ENCODE results near the gene CDH8.
A peak's percentile ranks its signal among the peaks of the same experiment; 100 is the strongest.
"Not testable (repeated sequence)": the region's sequence is repeated elsewhere in the genome, so short reads cannot be mapped to it uniquely, and the experiment has no call there.

Gene CDH8

GRCh38 chr16:61791464-61791863, 244.8 kb downstream of the CDH8 start:
- Histone ChIP-seq H3K36me3 (ENCODE audit: insufficient read depth, low read length) (no peaks in the 10 kb centered on the region), H3K9ac (ENCODE audit: low read depth, low read length) (no peak overlapping the region), H3K4me1 (ENCODE audit: insufficient read depth, low read length) (no peaks in the 10 kb centered on the region), H3K9me3 (ENCODE audit: control insufficient read depth, insufficient read depth, low read length) (no peaks in the 10 kb centered on the region)

GRCh38 chr16:61781855-61782254, 254.4 kb downstream of the CDH8 start:
- H3K36me3 ChIP-seq (ENCODE audit: insufficient read depth, low read length); H3K4me1 ChIP-seq (ENCODE audit: insufficient read depth, low read length); H3K9me3 ChIP-seq (ENCODE audit: control insufficient read depth, insufficient read depth, low read length): not testable (repeated sequence)
- peak overlapping the region; percentile 45 for H3K9ac ChIP-seq (ENCODE audit: low read depth, low read length)

GRCh38 chr16:61780161-61780560, 256.1 kb downstream of the CDH8 start:
- H3K9ac ChIP-seq (ENCODE audit: low read depth, low read length) = no peak overlapping the region
- H3K9me3 ChIP-seq (ENCODE audit: control insufficient read depth, insufficient read depth, low read length) = no peaks in the 10 kb centered on the region
- H3K36me3 ChIP-seq (ENCODE audit: insufficient read depth, low read length) = no peaks in the 10 kb centered on the region
- no peaks in the 10 kb centered on the region for H3K4me1 ChIP-seq (ENCODE audit: insufficient read depth, low read length)

GRCh38 chr16:61770301-61770700, 265.9 kb downstream of the CDH8 start:
- Histone ChIP-seq H3K9me3 (ENCODE audit: control insufficient read depth, insufficient read depth, low read length) (no peaks in the 10 kb centered on the region), H3K36me3 (ENCODE audit: insufficient read depth, low read length) (no peaks in the 10 kb centered on the region), H3K9ac (ENCODE audit: low read depth, low read length) (no peak overlapping the region), H3K4me1 (ENCODE audit: insufficient read depth, low read length) (no peaks in the 10 kb centered on the region)

- H3K9ac ChIP-seq (ENCODE audit: low read depth, low read length) = no peak overlapping the region
- no peaks in the 10 kb centered on the region for H3K4me1 ChIP-seq (ENCODE audit: insufficient read depth, low read length)
- no peaks in the 10 kb centered on the region for H3K36me3 ChIP-seq (ENCODE audit: insufficient read depth, low read length)
- no peaks in the 10 kb centered on the region for H3K9me3 ChIP-seq (ENCODE audit: control insufficient read depth, insufficient read depth, low read length)
Measured at GRCh38 chr16:61763991-61764390, 272.2 kb downstream of the CDH8 start.

GRCh38 chr16:61763013-61763412, 273.2 kb downstream of the CDH8 start:
- Histone ChIP-seq H3K36me3 (ENCODE audit: insufficient read depth, low read length) (no peaks in the 10 kb centered on the region), H3K4me1 (ENCODE audit: insufficient read depth, low read length) (no peaks in the 10 kb centered on the region), H3K9me3 (ENCODE audit: control insufficient read depth, insufficient read depth, low read length) (no peaks in the 10 kb centered on the region), H3K9ac (ENCODE audit: low read depth, low read length) (no peak overlapping the region)

GRCh38 chr16:61730997-61731396, 305.2 kb downstream of the CDH8 start:
- Histone ChIP-seq H3K9ac (ENCODE audit: low read depth, low read length) (no peak overlapping the region), H3K36me3 (ENCODE audit: insufficient read depth, low read length) (no peaks in the 10 kb centered on the region), H3K9me3 (ENCODE audit: control insufficient read depth, insufficient read depth, low read length) (no peaks in the 10 kb centered on the region), H3K4me1 (ENCODE audit: insufficient read depth, low read length) (peaks cover 9% of the 10 kb centered on the region; the same call in 1 of the 2 replicates)

- Histone ChIP-seq H3K9ac (ENCODE audit: low read depth, low read length) (no peak overlapping the region), H3K36me3 (ENCODE audit: insufficient read depth, low read length) (no peaks in the 10 kb centered on the region), H3K9me3 (ENCODE audit: control insufficient read depth, insufficient read depth, low read length) (no peaks in the 10 kb centered on the region), H3K4me1 (ENCODE audit: insufficient read depth, low read length) (peaks cover 9% of the 10 kb centered on the region; the same call in 1 of the 2 replicates)
Measured at GRCh38 chr16:61726701-61727100, 309.5 kb downstream of the CDH8 start.

- Histone ChIP-seq H3K9ac (ENCODE audit: low read depth, low read length) (no peak overlapping the region), H3K36me3 (ENCODE audit: insufficient read depth, low read length) (no peaks in the 10 kb centered on the region), H3K9me3 (ENCODE audit: control insufficient read depth, insufficient read depth, low read length) (no peaks in the 10 kb centered on the region), H3K4me1 (ENCODE audit: insufficient read depth, low read length) (peaks cover 7% of the 10 kb centered on the region; the same call in 1 of the 2 replicates)
Measured at GRCh38 chr16:61726125-61726524, 310.1 kb downstream of the CDH8 start.

GRCh38 chr16:61721544-61721943, 314.7 kb downstream of the CDH8 start:
- no peaks in the 10 kb centered on the region for H3K36me3 ChIP-seq (ENCODE audit: insufficient read depth, low read length)

GRCh38 chr16:61715393-61715792, 320.8 kb downstream of the CDH8 start:
- H3K36me3 ChIP-seq (ENCODE audit: insufficient read depth, low read length) = no peaks in the 10 kb centered on the region
- H3K4me1 ChIP-seq (ENCODE audit: insufficient read depth, low read length) = no peaks in the 10 kb centered on the region
- H3K9ac ChIP-seq (ENCODE audit: low read depth, low read length) = no peak overlapping the region
- no peaks in the 10 kb centered on the region for H3K9me3 ChIP-seq (ENCODE audit: control insufficient read depth, insufficient read depth, low read length)

More at GRCh38 chr16:61721544-61721943, 314.7 kb downstream of the CDH8 start:
- H3K9me3 ChIP-seq (ENCODE audit: control insufficient read depth, insufficient read depth, low read length) = no peaks in the 10 kb centered on the region
- no peaks in the 10 kb centered on the region for H3K4me1 ChIP-seq (ENCODE audit: insufficient read depth, low read length)
- H3K9ac ChIP-seq (ENCODE audit: low read depth, low read length) = no peak overlapping the region

- Histone ChIP-seq H3K36me3 (ENCODE audit: insufficient read depth, low read length) (no peaks in the 10 kb centered on the region), H3K4me1 (ENCODE audit: insufficient read depth, low read length) (no peaks in the 10 kb centered on the region), H3K9me3 (ENCODE audit: control insufficient read depth, insufficient read depth, low read length) (no peaks in the 10 kb centered on the region), H3K9ac (ENCODE audit: low read depth, low read length) (no peak overlapping the region)
Measured at GRCh38 chr16:61713787-61714186, 322.5 kb downstream of the CDH8 start.

- not testable (repeated sequence) for H3K9me3 ChIP-seq (ENCODE audit: control insufficient read depth, insufficient read depth, low read length); H3K4me1 ChIP-seq (ENCODE audit: insufficient read depth, low read length); H3K36me3 ChIP-seq (ENCODE audit: insufficient read depth, low read length); H3K9ac ChIP-seq (ENCODE audit: low read depth, low read length)
Measured at GRCh38 chr16:61699640-61700039, 336.6 kb downstream of the CDH8 start.

- Histone ChIP-seq H3K9ac (ENCODE audit: low read depth, low read length) (no peak overlapping the region), H3K4me1 (ENCODE audit: insufficient read depth, low read length) (no peaks in the 10 kb centered on the region), H3K36me3 (ENCODE audit: insufficient read depth, low read length) (no peaks in the 10 kb centered on the region), H3K9me3 (ENCODE audit: control insufficient read depth, insufficient read depth, low read length) (no peaks in the 10 kb centered on the region)
Measured at GRCh38 chr16:61684541-61684940, 351.7 kb downstream of the CDH8 start.

- Histone ChIP-seq H3K4me1 (ENCODE audit: insufficient read depth, low read length) (peaks cover 4% of the 10 kb centered on the region; the same call in 1 of the 2 replicates), H3K9ac (ENCODE audit: low read depth, low read length) (no peak overlapping the region), H3K9me3 (ENCODE audit: control insufficient read depth, insufficient read depth, low read length) (no peaks in the 10 kb centered on the region; the same call in 1 of the 2 replicates), H3K36me3 (ENCODE audit: insufficient read depth, low read length) (no peaks in the 10 kb centered on the region)
Measured at GRCh38 chr16:61681673-61682072, 354.6 kb downstream of the CDH8 start.

- H3K9me3 ChIP-seq (ENCODE audit: control insufficient read depth, insufficient read depth, low read length) = no peaks in the 10 kb centered on the region; the same call in 1 of the 2 replicates
- peaks cover 4% of the 10 kb centered on the region; the same call in 1 of the 2 replicates for H3K4me1 ChIP-seq (ENCODE audit: insufficient read depth, low read length)
- no peaks in the 10 kb centered on the region for H3K36me3 ChIP-seq (ENCODE audit: insufficient read depth, low read length)
- no peak overlapping the region for H3K9ac ChIP-seq (ENCODE audit: low read depth, low read length)
Measured at GRCh38 chr16:61681124-61681523, 355.1 kb downstream of the CDH8 start.

Measured in ES-I3 (cell line).